ENCODE data around the gene ACBD4. TPM values are rescaled to one million over a fixed set of nuclear protein-coding genes. Genes with fewer than 3 reads are reported as not detected.

ACBD4 gene
- total RNA-seq, 2 donors from 2014 or later = 21.5 to 27.9 TPM

- no peak for ATAC-seq (ENCODE audit: insufficient number of reproducible peaks, low FRiP score, low read depth)
Observed at GRCh38 chr17:45117334-45117733, 18.2 kb upstream of the ACBD4 start.

GRCh38 chr17:45117848-45118646 lies 17.4 kb upstream of the ACBD4 start:
- peaks cover 12 to 19% of the 10 kb centered on the region in 2 donors for H3K4me1 ChIP-seq (ENCODE audit: control insufficient read depth in 1 of 2, low read depth in 2 of 2)
- no peaks in the 10 kb centered on the region for H3K27me3 ChIP-seq (replicated peaks; ENCODE audit: insufficient read depth)
- no peak for ATAC-seq (ENCODE audit: insufficient number of reproducible peaks, low FRiP score, low read depth)
- no peak overlapping the region for H3K27ac ChIP-seq
- no peaks in the 10 kb centered on the region for H3K9me3 ChIP-seq
- TF ChIP-seq CTCF (IDR thresholded peaks at IDR 0.05) = no peak
- no peak for DNase-seq (ENCODE audit: low spot score)
- H3K4me3 ChIP-seq = no peak overlapping the region
- peaks cover 69% of the 10 kb centered on the region for H3K36me3 ChIP-seq

More at GRCh38 chr17:45117334-45117733, 18.2 kb upstream of the ACBD4 start:
- no peak for DNase-seq (ENCODE audit: low spot score)
- H3K27me3 ChIP-seq (replicated peaks; ENCODE audit: insufficient read depth) = no peaks in the 10 kb centered on the region
- TF ChIP-seq CTCF (IDR thresholded peaks at IDR 0.05) = no peak
- peaks cover 7 to 19% of the 10 kb centered on the region in 2 donors for H3K4me1 ChIP-seq (ENCODE audit: control insufficient read depth in 1 of 2, low read depth in 2 of 2)
- peaks cover 76% of the 10 kb centered on the region for H3K36me3 ChIP-seq
- no peak overlapping the region for H3K4me3 ChIP-seq
- no peaks in the 10 kb centered on the region for H3K9me3 ChIP-seq
- no peak overlapping the region for H3K27ac ChIP-seq

- no peak for TF ChIP-seq CTCF (IDR thresholded peaks at IDR 0.05)
- no peak for ATAC-seq (ENCODE audit: insufficient number of reproducible peaks, low FRiP score, low read depth)
- H3K36me3 ChIP-seq = peaks cover 63% of the 10 kb centered on the region
Observed at GRCh38 chr17:45118691-45119090, 16.8 kb upstream of the ACBD4 start.

GRCh38 chr17:45119964-45120363 lies 15.5 kb upstream of the ACBD4 start:
- ATAC-seq (ENCODE audit: insufficient number of reproducible peaks, low FRiP score, low read depth) (no peak), DNase-seq (ENCODE audit: low spot score) (no peak)
- Histone ChIP-seq H3K4me1 (ENCODE audit: control insufficient read depth in 1 of 2, low read depth in 2 of 2) (peaks cover 21 to 36% of the 10 kb centered on the region in 2 donors), H3K9me3 (no peaks in the 10 kb centered on the region), H3K27me3 (replicated peaks; ENCODE audit: insufficient read depth) (no peaks in the 10 kb centered on the region), H3K36me3 (peaks cover 51% of the 10 kb centered on the region), H3K27ac (no peak overlapping the region), H3K4me3 (no peak overlapping the region)
- TF ChIP-seq CTCF (IDR thresholded peaks at IDR 0.05) = no peak

More at GRCh38 chr17:45118691-45119090, 16.8 kb upstream of the ACBD4 start:
- H3K4me1 ChIP-seq (ENCODE audit: control insufficient read depth in 1 of 2, low read depth in 2 of 2) = peaks cover 16 to 24% of the 10 kb centered on the region in 2 donors
- DNase-seq (ENCODE audit: low spot score) = no peak
- H3K9me3 ChIP-seq = no peaks in the 10 kb centered on the region
- no peak overlapping the region for H3K27ac ChIP-seq
- H3K27me3 ChIP-seq (replicated peaks; ENCODE audit: insufficient read depth) = no peaks in the 10 kb centered on the region
- no peak overlapping the region for H3K4me3 ChIP-seq

- DNase-seq (ENCODE audit: low spot score) (no peak), ATAC-seq (ENCODE audit: insufficient number of reproducible peaks, low FRiP score, low read depth) (no peak)
- H3K4me3 ChIP-seq = no peak overlapping the region
- H3K27ac ChIP-seq = no peak overlapping the region
- H3K4me1 ChIP-seq (ENCODE audit: control insufficient read depth in 1 of 2, low read depth in 2 of 2) = peaks cover 21 to 41% of the 10 kb centered on the region in 2 donors
- TF ChIP-seq CTCF (IDR thresholded peaks at IDR 0.05) = no peak
- H3K36me3 ChIP-seq = peaks cover 47% of the 10 kb centered on the region
- H3K27me3 ChIP-seq (replicated peaks; ENCODE audit: insufficient read depth) = no peaks in the 10 kb centered on the region
- no peaks in the 10 kb centered on the region for H3K9me3 ChIP-seq
Observed at GRCh38 chr17:45120558-45120957, 14.9 kb upstream of the ACBD4 start.

Data from thoracic aorta (tissue), 2 donors.